Endothelial cell of umbilical vein (primary cell): Measurements from ENCODE around the gene TFAP2B. TPM values are rescaled to one million over a fixed set of nuclear protein-coding genes. Genes with fewer than 3 reads are reported as not detected.

Source experiments
- BruUV-seq: library from RNA; stranded (reverse); fragments of 400-500 nt; replicated peaks from 2 replicates; lab custom pipeline; 2021; lab: Mats Ljungman, UMichigan
- CTCF ChIA-PET: fragments of 300-600, 350-600 bp; sonication (Branson Sonifier 250); formaldehyde crosslinking; loops from one replicate; lab custom pipeline; 2021; ENCODE audit warnings: antibody characterized with exemption, inconsistent platforms; lab: Charles Lee
- POLR2A ChIA-PET: fragments of 300-600, 350-600 bp; sonication (Branson Sonifier 250); formaldehyde crosslinking; loops from one replicate; lab custom pipeline; 2021; ENCODE audit warnings: antibody characterized with exemption, inconsistent platforms; lab: Charles Lee
- DNase-seq: peaks from one replicate; pipeline ENCODE4 v3.0.0-alpha.2; 2011; ENCODE audit warnings: low read depth, low spot score
- FAIRE-seq: peaks from 2 replicates; lab custom pipeline; 2011; peaks lifted over from hg19 to GRCh38; lab: Jason Lieb, UNC
- H2AFZ ChIP-seq: 2 replicates; pipeline ENCODE4 v1.6.0; 2012; ENCODE audit warnings: low read depth, low read length, control low read depth, inconsistent platforms
- H3K27ac ChIP-seq: 2 replicates; pipeline ENCODE4 v1.5.1; 2011; ENCODE audit warnings: low read depth, mild to moderate bottlenecking, control low read depth, low read length, moderate library complexity; ENCODE audit not compliant: insufficient read depth
- H3K27me3 ChIP-seq, 2 experiments: 2 replicates each; pipeline versions ENCODE4 v1.6.0 to v1.6.1; 2011; ENCODE audit warnings: low read length in 2 of 2, mixed read lengths in 1 of 2; ENCODE audit not compliant: control insufficient read depth in 2 of 2, insufficient read depth in 2 of 2
- H3K36me3 ChIP-seq, 2 experiments: 2 replicates in 1 of 2; 3 replicates in 1 of 2; pipeline ENCODE4 v1.5.1; 2011; ENCODE audit warnings: low read length in 2 of 2, mild to moderate bottlenecking in 1 of 2, moderate library complexity in 1 of 2; ENCODE audit not compliant: control insufficient read depth in 2 of 2, insufficient read depth in 2 of 2; ENCODE audit errors: extremely low read depth in 1 of 2
- H3K4me1 ChIP-seq: 3 replicates; pipeline ENCODE4 v1.5.1; 2011; ENCODE audit warnings: mild to moderate bottlenecking, low read length; ENCODE audit not compliant: control insufficient read depth, insufficient read depth; ENCODE audit errors: extremely low read depth
- H3K4me2 ChIP-seq: 2 replicates; pipeline ENCODE4 v1.6.1; 2011; ENCODE audit warnings: low read length, control low read depth, mixed read lengths; ENCODE audit not compliant: insufficient read depth
- H3K4me3 ChIP-seq, 3 experiments: fragments of 200-600 bp in 1 of 3; sonication (generic), shearing (Covaris generic) in 1 of 3; replicated peaks in 1 of 3; 2 replicates each; pipeline ENCODE4 v1.5.1; 2011 to 2016; ENCODE audit warnings: control low read depth in 3 of 3, low read length in 3 of 3, mild to moderate bottlenecking in 2 of 3, inconsistent platforms in 1 of 3, low read depth in 1 of 3, moderate library complexity in 1 of 3; ENCODE audit not compliant: insufficient read depth in 1 of 3
- H3K79me2 ChIP-seq: 2 replicates; pipeline ENCODE4 v1.6.0; 2012; ENCODE audit warnings: low read length, inconsistent platforms; ENCODE audit not compliant: control insufficient read depth, insufficient read depth
- H3K9ac ChIP-seq: replicated peaks from 2 replicates; pipeline ENCODE3; 2011; ENCODE audit warnings: low read length, control low read depth; ENCODE audit not compliant: insufficient read depth; ENCODE audit errors: extremely low read depth
- H3K9me1 ChIP-seq: replicated peaks from 3 replicates; pipeline ENCODE4 v1.6.0; 2011; ENCODE audit warnings: mild to moderate bottlenecking, low read length; ENCODE audit not compliant: control insufficient read depth, insufficient read depth; ENCODE audit errors: extremely low read depth
- H3K9me3 ChIP-seq: replicated peaks from 2 replicates; pipeline ENCODE4 v1.5.1; 2012; ENCODE audit warnings: low read length, inconsistent platforms; ENCODE audit not compliant: control insufficient read depth, insufficient read depth
- H4K20me1 ChIP-seq: replicated peaks from 2 replicates; pipeline ENCODE3; 2011; ENCODE audit warnings: mild to moderate bottlenecking, low read length; ENCODE audit not compliant: control insufficient read depth, insufficient read depth; ENCODE audit errors: extremely low read depth
- CTCF ChIP-seq, 2 donors: IDR thresholded peaks; 1 replicate in 1 of 2; 2 replicates in 1 of 2; pipeline ENCODE4 v1.5.1; 2011; ENCODE audit warnings: low read length in 2 of 2, mild to moderate bottlenecking in 2 of 2, moderate library complexity in 2 of 2, control low read depth in 1 of 2, inconsistent platforms in 1 of 2, low read depth in 1 of 2; ENCODE audit not compliant: insufficient read depth in 1 of 2; ENCODE audit errors: extremely low read depth in 1 of 2
- EZH2 ChIP-seq: IDR thresholded peaks from 2 replicates; pipeline ENCODE4 v1.6.1; 2012; ENCODE audit warnings: borderline replicate concordance, low read depth, mild to moderate bottlenecking, moderate library complexity, low read length, inconsistent platforms; ENCODE audit not compliant: severe bottlenecking
- FOS ChIP-seq: IDR thresholded peaks from 2 replicates; pipeline ENCODE4 v1.6.1; 2011; ENCODE audit warnings: mild to moderate bottlenecking, low read length, moderate library complexity, borderline replicate concordance; ENCODE audit not compliant: insufficient read depth
- GATA2 ChIP-seq: IDR thresholded peaks from 2 replicates; pipeline ENCODE4 v1.7.0; 2011; ENCODE audit warnings: low read depth, mild to moderate bottlenecking, moderate library complexity, mixed read lengths, low read length; ENCODE audit not compliant: insufficient read length, insufficient read depth
- JUN ChIP-seq: IDR thresholded peaks from 2 replicates; pipeline ENCODE4 v1.6.1; 2011; ENCODE audit warnings: borderline replicate concordance, low read depth; ENCODE audit not compliant: insufficient read length, insufficient read depth
- MAX ChIP-seq: IDR thresholded peaks from 2 replicates; pipeline ENCODE4 v1.6.1; 2011; ENCODE audit not compliant: insufficient read depth, insufficient read length
- MYC ChIP-seq: IDR thresholded peaks from one replicate; pipeline ENCODE4 v1.6.1; 2011; ENCODE audit warnings: mild to moderate bottlenecking, low read depth, low read length
- POLR2A ChIP-seq: IDR thresholded peaks from 2 replicates; pipeline ENCODE4 v1.6.1; 2012; ENCODE audit warnings: low read depth, mild to moderate bottlenecking, control low read depth, low read length
- POLR2AphosphoS5 ChIP-seq: IDR thresholded peaks from 2 replicates; pipeline ENCODE4 v1.6.1; 2012; ENCODE audit warnings: low read depth, mild to moderate bottlenecking, control low read depth, low read length, moderate library complexity; ENCODE audit not compliant: insufficient read depth
- dilution Hi-C: fragments of 300-500 bp; cut with MboI; formaldehyde crosslinking; loops from one replicate; pipeline ENCODE4 v1.15.0; 2019; ENCODE audit warnings: low sequenced_read_pairs; ENCODE audit not compliant: extremely low pct_ligation_motif_present
- intact Hi-C: fragments of 100-400 bp; cut with micrococcal nuclease; formaldehyde crosslinking; loops from one replicate; pipeline ENCODE4 v1.10.0; 2022
- polyA plus RNA-seq, 4 experiments: library from polyadenylated mRNA; depleted of rRNA in 3 of 4; stranded (reverse) in 3 of 4; unstranded in 1 of 4; fragments of >200 nt; gene quantifications; 2 replicates each; pipeline versions ENCODE4 v1.2.1 to v1.2.3, GENCODE V29; 2011 to 2012; ENCODE audit warnings: missing spikeins in 1 of 4
- total RNA-seq: library from RNA; stranded (reverse); gene quantifications from 2 replicates; pipeline ENCODE4 v1.2.3, GENCODE V29; 2021

The TFAP2B gene
- total and polyA plus RNA-seq, 2 donors (not counting 3 experiments of a cell fraction or from before 2014, with no cell fraction given) = not detected

- Histone ChIP-seq H3K4me3 (no peak overlapping the region), H3K36me3 (no peaks in the 10 kb centered on the region), H3K27me3 (peaks cover 54 to 79% of the 10 kb centered on the region in 2 experiments), H3K4me1 (no peaks in the 10 kb centered on the region), H3K4me2 (no peak overlapping the region), H3K9ac (no peak overlapping the region), H4K20me1 (no peaks in the 10 kb centered on the region), H3K9me1 (no peaks in the 10 kb centered on the region), H3K79me2 (no peaks in the 10 kb centered on the region), H3K9me3 (no peaks in the 10 kb centered on the region), H2AFZ (no peak overlapping the region), H3K27ac (no peak overlapping the region)
- DNase-seq (no peak), FAIRE-seq (no peak)
- CTCF ChIA-PET = no interaction called here
- TF ChIP-seq POLR2AphosphoS5 (no peak), FOS (no peak), MYC (no peak), MAX (no peak), EZH2 (no peak), POLR2A (no peak), JUN (no peak), GATA2 (no peak), CTCF (IDR thresholded peaks at IDR 0.05; ENCODE audit: extremely low read depth in 1 of 2, insufficient read depth in 1 of 2, low read depth in 1 of 2, low read length in 2 of 2) (no peak)
- intact Hi-C loops (no loop called here), dilution Hi-C loops (no loop called here)
- BruUV-seq = no TSS peak
- POLR2A ChIA-PET = no interaction called here
Observed at GRCh38 chr6:50824552-50824951, 5.9 kb downstream of the TFAP2B start.
